Left ventricle myocardium superior (tissue), 1 donor: Measurements from ENCODE around the gene PSTPIP1. TPM values are rescaled to one million over a fixed set of nuclear protein-coding genes. Genes with fewer than 3 reads are reported as not detected.

ENCODE experiments used
- ATAC-seq: fragments of 200-7000 bp; cut with Tn5 transposase; one replicate; pipeline ENCODE4 v1.9.1; 2020; ENCODE audit warnings: mild to moderate bottlenecking, moderate library complexity
- DNase-seq: peaks from one replicate; pipeline ENCODE4 v3.0.0-alpha.2; 2020
- intact Hi-C: fragments of 100-400 bp; cut with micrococcal nuclease; formaldehyde crosslinking; loops from one replicate; pipeline ENCODE4 v1.11.0; 2022
- total RNA-seq: library from RNA; stranded (reverse); fragmentation: NEBNext Ultra II Directional; extraction: Animal tissue kit (Norgen Biotek cat#: 25700); gene quantifications from one replicate; pipeline ENCODE4 v1.2.1, GENCODE V29; 2021
- donor health status: DM: no; HTN: yes; CAD: no; lungs with severe emphysema.

PSTPIP1 gene
- total RNA-seq, 1 donor from 2014 or later = 2.4 TPM

DNA sequence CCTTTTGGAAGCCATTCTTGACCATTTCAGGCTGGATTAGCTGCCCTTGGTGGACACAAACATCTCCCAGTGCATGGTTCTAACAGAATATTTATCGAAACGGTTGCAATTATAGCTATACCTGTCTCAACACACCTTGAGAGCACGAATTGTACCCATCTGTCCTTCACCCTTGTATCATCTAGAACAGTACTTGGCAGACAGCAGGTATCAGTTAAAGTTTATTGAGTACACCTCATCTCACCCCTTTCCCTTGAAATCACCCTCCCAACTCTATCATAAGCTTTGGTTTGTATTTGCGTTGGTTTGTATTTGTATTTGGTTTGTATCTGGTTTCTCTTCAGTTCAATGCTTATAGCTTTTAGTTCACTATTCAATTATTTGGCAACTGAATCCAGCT lies 63.5 kb downstream of the PSTPIP1 start:
- no peak for DNase-seq
- intact Hi-C loops = no loop called here
- ATAC-seq = no peak

GRCh38 chr15:77059786-77060361 lies 64.9 kb downstream of the PSTPIP1 start:
- peak; percentile 44 for ATAC-seq
- DNase-seq = no peak
- intact Hi-C loops = no loop called here

DNA sequence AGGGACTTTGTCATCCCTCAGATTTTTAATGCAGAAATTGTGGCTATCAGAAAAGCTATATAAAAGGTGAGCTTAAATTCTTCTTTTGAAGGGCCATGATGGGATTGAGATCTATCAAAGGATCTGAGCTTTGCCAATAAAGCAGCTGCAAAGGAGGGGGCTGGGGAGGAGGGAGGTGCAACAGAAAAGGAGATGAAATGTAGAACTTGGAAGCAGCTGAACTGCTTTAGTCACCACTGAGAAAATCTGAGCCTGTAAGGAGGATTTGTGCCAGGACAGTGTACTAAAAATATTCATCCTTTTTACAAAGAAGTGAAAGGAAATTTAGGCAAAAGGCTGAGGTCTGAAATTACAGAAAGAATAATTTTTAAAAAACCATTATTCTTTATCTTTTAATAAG lies 65.6 kb downstream of the PSTPIP1 start:
- no peak for DNase-seq

GRCh38 chr15:77063249-77063648 lies 68.3 kb downstream of the PSTPIP1 start:
- intact Hi-C loops = no loop called here
- ATAC-seq (no peak), DNase-seq (no peak)

More for the DNA sequence above, 65.6 kb downstream of the PSTPIP1 start:
- intact Hi-C loops = no loop called here
- peak; percentile 90 for ATAC-seq

- DNase-seq (no peak), ATAC-seq (no peak)
- intact Hi-C loops = no loop called here
Observed at GRCh38 chr15:77064063-77064462, 69.1 kb downstream of the PSTPIP1 start.

- intact Hi-C loops = no loop called here
- ATAC-seq = no peak
- no peak for DNase-seq
Observed at GRCh38 chr15:77064539-77065308, 69.8 kb downstream of the PSTPIP1 start.

DNA sequence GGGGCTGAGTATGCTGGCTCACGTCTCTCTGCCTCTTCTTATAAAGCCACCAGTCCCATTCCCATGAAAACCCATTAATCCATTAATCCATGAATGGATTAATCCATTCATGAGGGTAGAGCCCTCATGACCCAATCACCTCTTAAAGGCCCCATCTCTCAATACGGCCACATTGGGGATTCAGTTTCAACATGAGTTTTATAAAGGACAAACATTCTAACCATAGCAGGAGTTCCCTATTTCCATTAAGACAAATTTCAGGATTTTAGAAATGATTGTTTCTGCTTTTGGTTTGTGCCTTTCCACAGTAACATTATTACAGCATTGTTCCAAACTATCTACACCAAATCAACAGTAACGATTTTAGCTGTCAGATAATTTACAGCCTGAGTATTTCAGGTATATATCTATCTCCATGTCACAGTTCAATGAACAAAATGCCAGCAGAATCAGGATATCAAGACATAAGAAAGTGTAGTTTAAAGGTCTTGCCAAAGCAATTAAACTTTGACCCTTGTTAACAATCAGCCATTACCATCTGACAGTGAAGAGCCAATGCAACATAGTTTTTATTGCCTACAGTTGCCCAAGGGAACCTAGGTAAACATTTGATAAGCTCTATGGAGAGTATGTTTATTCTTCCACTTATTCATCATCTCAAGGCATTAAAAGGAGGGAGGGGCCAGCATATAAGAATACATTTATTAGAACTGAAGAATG lies 72.2 kb downstream of the PSTPIP1 start:
- ATAC-seq = no peak
- intact Hi-C loops = no loop called here
- DNase-seq = no peak

DNA sequence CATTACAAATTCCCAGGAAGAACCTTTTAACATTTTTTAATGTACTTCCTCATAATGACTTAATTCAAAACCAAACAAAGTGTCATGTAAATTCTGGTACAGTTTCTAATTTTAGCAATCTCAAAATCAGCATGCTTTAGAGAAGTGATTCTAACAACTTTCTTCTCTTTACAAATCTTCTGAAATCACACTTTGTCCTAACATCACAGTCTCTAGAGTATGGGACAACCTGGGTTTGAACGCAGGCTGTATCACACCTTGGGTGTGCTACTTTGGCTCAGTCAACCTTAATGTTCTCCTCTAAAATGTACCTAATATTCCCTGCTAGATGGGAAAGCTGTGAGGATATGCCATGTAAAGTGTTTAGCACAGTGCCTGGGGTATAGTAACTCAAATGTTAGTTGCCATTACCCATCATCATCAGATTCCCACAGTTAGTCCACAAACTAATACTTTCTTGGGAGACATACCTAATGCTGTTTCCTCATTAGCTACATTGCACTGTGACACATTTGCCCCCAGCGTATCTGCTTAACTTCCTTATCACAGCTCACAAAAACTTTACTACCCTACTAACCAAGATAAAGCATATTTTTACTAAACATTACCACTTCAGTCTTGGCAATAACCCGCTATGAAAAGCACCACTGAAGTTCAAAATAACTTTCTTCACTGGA lies 72.9 kb downstream of the PSTPIP1 start:
- intact Hi-C loops = no loop called here
- no peak for ATAC-seq
- no peak for DNase-seq

- ATAC-seq (no peak), DNase-seq (no peak)
- intact Hi-C loops = no loop called here
Observed at GRCh38 chr15:77068633-77069032, 73.7 kb downstream of the PSTPIP1 start.

GRCh38 chr15:77069521-77070121 lies 74.7 kb downstream of the PSTPIP1 start:
- intact Hi-C loops = no loop called here
- DNase-seq = no peak
- no peak for ATAC-seq

- ATAC-seq (no peak), DNase-seq (no peak)
- intact Hi-C loops = no loop called here
Observed at GRCh38 chr15:77070180-77070494, 75.2 kb downstream of the PSTPIP1 start.

GRCh38 chr15:77070495-77071304 lies 75.8 kb downstream of the PSTPIP1 start, which contains the start of gene TSPAN3:
TSS of gene TSPAN3 (minus strand) at chr15:77071109. CDS start at chr15:77070954, 155 bp downstream.
- ATAC-seq = peak; percentile 98
- peak; percentile 96 for DNase-seq
- intact Hi-C loops = no loop called here

DNA sequence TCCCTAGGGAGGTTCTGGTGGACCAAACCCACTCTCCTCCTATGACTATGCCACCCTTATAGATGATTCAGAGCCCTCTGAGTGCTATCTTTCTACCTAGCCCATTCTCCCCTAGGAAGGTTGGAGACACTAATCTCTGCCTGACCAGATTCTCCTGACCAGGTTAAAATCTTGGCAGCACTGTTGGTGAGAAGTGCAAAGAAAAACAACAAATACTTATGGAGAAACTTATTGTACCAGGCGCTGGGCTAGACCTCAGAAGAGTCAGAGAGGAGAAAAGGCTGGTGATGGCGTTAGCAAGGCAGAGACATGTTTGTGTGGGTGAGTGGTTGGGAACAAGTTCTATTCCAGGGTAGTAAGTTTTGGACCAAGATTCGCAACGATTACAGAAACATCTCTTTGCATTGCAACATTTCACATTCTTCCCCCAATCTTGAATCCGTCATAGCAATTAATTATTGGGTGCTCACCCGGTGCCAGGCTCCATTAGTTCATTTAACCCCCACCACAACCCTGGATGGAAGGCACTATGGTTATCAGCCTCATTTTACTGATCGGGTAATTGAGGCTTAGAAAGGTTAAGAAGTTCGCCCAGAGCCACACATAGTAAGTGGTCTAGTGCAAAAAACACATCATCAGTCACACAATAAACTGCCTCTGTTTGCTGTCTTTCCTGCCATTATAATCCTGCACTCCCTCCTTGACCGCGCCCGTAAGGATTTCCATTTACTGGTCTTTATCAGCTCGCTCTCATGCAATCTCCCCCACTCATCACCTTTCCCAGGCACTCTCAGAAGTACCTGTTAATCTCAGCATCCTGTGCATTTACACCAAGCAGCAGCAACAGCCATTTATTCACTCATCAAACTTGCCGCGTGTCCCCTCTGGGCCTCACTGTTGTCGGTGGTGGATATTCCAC lies 76.6 kb downstream of the PSTPIP1 start:
- no peak for DNase-seq
- ATAC-seq = no peak
- intact Hi-C loops = no loop called here

DNA sequence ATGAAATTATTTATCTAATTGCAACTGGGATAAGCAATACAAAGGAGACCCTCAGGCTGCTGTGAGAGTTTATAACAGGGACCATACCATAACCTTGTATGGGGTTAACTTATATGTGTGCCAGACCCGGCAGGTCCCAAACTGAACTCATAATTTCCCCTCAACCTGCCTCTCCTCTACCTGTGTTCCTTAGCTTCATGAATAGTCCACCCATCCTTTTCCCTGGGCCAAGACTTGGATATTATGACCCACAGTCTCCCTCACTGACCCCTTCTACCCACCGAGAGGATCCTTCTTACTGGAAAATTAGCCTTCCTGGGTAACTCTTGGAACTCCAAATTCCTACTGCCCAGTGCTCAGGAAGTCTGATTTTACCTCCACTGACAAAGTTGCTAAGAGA lies 79.4 kb downstream of the PSTPIP1 start:
- intact Hi-C loops = no loop called here
- DNase-seq (no peak), ATAC-seq (no peak)

GRCh38 chr15:77075528-77075927 lies 80.6 kb downstream of the PSTPIP1 start:
- DNase-seq (no peak), ATAC-seq (no peak)

GRCh38 chr15:77076323-77076915 lies 81.5 kb downstream of the PSTPIP1 start:
- DNase-seq = no peak
- intact Hi-C loops = no loop called here
- no peak for ATAC-seq

More at GRCh38 chr15:77075528-77075927, 80.6 kb downstream of the PSTPIP1 start:
- intact Hi-C loops = no loop called here

- intact Hi-C loops = no loop called here
- no peak for ATAC-seq
- no peak for DNase-seq
Observed at GRCh38 chr15:77081971-77082370, 87.0 kb downstream of the PSTPIP1 start.
